Epithelial cell of proximal tubule (primary cell): ENCODE results near the gene CNIH3. TPM values are rescaled to one million over a fixed set of nuclear protein-coding genes. Genes with fewer than 3 reads are reported as not detected.

ENCODE experiments used
- DNase-seq: peaks from one replicate; pipeline ENCODE4 v3.0.0-alpha.2; 2011; ENCODE audit warnings: low read depth
- H3K4me3 ChIP-seq: 2 replicates; pipeline ENCODE4 v1.5.1; 2011; ENCODE audit warnings: low read depth, mild to moderate bottlenecking, low read length
- total RNA-seq: library from RNA; depleted of rRNA; stranded (reverse); fragments of >200 nt; gene quantifications from 2 replicates; pipeline ENCODE4 v1.2.3, GENCODE V29; 2015
- TF ChIP-seq, protein P1 (sequence below): conservative IDR thresholded peaks from 2 replicates; pipeline ENCODE4 v1.5.1; 2012; ENCODE audit warnings: low read depth, mild to moderate bottlenecking, low read length

CNIH3 gene
- total RNA-seq, 1 donor from 2014 or later: 1.4 TPM

DNA sequence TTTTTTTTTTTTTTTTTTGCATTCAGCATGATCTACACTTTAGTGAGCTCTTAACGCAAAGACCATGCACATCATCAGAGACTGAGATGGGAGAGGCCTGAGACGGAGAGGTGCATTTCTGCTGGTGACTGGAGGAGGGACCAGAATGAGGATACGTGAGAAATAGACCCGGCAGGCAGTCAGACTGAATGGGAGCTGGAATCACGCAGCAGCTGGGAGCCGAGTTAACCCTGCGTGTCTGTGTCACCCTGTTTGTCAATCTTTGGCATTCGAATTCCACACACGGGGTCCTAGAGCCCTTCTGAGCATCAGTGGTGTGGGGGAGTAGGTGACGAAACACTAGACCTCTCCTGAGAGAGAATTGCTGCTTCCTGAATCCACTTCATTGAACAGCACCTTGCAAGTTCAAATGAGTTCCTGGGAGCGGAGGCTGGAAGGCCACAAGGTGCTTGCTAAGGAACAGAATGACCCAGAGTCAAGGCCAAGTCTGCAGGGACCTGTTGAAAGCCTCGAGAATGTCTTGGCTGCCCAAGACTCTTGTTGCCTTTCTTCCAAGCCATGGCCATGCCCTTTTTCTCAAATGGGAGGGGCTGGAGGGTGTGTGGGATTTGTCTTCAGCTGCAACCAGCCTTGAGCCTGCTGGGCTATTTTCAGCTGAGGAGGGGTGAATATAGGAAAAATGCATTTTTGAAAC lies 123.3 kb downstream of the CNIH3 start:
- no peak for DNase-seq
- no peak overlapping the region for H3K4me3 ChIP-seq
- TF ChIP-seq, protein P1, sequence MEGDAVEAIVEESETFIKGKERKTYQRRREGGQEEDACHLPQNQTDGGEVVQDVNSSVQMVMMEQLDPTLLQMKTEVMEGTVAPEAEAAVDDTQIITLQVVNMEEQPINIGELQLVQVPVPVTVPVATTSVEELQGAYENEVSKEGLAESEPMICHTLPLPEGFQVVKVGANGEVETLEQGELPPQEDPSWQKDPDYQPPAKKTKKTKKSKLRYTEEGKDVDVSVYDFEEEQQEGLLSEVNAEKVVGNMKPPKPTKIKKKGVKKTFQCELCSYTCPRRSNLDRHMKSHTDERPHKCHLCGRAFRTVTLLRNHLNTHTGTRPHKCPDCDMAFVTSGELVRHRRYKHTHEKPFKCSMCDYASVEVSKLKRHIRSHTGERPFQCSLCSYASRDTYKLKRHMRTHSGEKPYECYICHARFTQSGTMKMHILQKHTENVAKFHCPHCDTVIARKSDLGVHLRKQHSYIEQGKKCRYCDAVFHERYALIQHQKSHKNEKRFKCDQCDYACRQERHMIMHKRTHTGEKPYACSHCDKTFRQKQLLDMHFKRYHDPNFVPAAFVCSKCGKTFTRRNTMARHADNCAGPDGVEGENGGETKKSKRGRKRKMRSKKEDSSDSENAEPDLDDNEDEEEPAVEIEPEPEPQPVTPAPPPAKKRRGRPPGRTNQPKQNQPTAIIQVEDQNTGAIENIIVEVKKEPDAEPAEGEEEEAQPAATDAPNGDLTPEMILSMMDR: no peak

DNA sequence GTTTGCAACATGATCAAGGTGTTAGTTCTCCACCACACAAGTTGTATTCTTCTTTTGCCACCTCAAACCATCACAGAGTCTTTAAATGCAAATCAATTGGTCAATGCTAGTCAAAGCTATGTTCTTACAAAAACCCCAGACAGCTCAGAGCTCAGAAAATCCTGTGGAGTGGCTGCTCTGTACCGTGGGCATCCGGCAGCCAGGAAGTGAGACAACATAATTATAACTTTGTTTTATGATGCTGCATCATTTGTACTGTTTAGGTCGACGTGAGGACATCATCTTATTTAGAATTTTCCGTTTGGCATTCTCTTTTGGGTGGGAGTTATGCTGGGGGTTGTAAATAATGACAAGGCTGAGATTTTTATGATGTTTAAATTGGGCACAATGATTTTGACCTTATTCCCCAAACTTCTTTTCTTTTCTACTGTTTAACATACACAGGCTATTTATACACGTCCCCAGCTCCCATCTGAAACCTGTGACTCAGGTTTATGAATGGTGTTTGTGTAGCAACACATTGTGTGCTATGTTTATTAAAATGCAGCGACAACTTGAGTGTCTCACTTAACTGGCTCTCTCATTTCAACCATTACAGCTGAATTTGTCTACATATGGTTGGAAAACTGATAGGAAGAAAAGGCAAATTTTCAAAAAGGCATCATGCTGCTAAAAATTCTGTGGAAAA lies 124.0 kb downstream of the CNIH3 start:
- TF ChIP-seq, protein P1: no peak
- no peak for DNase-seq
- no peak overlapping the region for H3K4me3 ChIP-seq

DNA sequence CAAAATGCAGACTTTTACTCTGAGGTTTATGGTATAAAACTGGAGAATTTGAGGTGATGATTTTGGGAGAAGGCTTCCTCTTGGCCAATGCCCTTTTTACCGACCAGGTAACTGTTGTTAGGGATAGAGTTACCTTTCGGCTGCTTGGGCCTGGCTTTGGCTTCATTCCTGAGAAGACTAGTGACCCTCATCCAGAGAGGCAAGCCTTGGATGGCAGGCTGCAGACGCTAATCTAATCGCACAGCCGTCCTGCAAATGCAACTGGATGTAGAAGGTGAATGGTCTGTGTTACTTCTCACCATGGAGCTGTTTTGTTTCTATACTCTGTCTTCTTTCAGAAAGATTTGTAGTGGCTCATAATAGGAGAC lies 124.6 kb downstream of the CNIH3 start:
- no peak for DNase-seq
- H3K4me3 ChIP-seq: no peak overlapping the region
- TF ChIP-seq, protein P1: no peak

DNA sequence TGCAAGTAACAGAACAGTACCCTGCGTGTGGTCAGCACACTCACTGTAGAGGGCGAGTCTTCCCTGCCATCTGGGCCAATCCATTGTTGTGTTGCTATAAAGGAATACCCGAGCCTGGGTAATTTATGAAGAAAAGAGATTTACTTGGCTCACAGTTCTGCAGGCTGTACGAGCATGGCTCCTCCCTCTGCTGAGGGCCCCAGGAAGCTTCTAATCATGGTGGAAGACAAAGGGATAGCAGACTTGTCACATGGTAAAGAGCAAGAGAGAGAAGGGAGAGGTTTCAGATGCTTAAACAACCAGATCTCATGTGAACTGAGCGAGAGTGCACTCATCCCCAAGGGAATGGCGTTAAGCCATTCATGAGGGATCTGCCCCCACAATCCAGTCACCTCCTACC lies 126.2 kb downstream of the CNIH3 start:
- TF ChIP-seq, protein P1: no peak
- DNase-seq: no peak
- no peak overlapping the region for H3K4me3 ChIP-seq

DNA sequence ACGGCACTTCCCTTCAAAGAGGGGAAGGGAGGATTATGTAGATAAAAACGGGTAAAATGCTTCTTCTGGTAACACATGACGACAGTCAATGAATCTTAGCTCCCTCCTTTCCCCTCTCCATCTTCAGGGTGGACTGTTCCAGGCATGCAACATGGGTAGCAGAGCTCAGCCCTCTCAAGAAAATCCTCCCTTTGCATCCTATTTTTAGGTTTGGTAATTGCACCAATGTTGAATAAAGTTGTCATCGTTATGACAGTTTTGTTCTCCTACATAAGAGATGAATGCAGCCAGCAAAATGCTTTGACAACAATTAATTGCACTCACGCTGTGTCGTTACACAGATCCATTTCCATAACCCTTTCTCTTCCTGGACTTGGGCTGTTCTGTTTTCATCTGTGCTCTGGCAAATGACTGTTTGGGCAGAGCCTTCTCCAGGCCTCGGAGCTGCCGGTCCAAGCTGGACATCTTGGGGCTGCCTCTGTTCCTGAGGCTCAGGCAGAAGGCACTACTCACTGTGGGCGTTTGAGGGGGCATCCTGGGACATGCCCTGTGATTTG lies 127.6 kb downstream of the CNIH3 start:
- TF ChIP-seq, protein P1: no peak
- H3K4me3 ChIP-seq: no peak overlapping the region
- DNase-seq: no peak

GRCh38 chr1:224744521-224744920 lies 128.4 kb downstream of the CNIH3 start:
- no peak for DNase-seq
- TF ChIP-seq, protein P1: no peak
- H3K4me3 ChIP-seq: no peak overlapping the region
